ENCODE results near the gene DAAM1. TPM values are rescaled to one million over a fixed set of nuclear protein-coding genes. Genes with fewer than 3 reads are reported as not detected.

Gene DAAM1
- total RNA-seq, 1 experiment from 2014 or later, result 30.4 TPM

DNA sequence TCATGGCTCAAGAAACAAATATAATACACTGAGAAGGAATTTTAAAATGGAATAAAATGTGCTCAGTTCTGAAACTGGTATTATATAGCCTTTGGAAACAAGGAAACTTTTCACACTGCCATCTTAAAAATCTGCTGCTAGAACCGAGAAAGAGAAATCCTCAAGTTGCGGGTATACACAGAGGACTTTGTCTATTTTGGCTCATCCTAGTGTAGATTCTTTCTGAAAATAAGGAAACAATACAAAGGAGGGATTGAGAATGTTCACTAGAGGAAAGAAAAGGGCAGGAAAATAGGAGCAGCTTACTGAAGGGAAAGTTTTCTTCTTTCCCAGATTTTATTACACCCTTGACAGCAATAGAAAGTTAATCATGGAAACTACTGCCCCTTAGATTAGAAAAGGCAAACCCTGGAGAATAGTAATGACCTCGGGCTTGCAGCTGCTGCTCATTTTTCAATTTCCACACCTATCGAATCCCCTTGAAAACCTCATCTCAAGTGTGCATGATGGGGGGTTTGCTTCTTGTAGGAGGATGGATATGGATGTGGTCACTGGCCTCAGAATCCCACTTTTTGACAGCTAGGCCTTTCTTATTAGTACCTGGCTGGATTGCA lies 104.6 kb downstream of the DAAM1 start:
- TF ChIP-seq TCF7 (CRISPR knock-in tag; IDR thresholded peaks at IDR 0.05; ENCODE audit: low read depth) (no peak), GRHL2 (CRISPR knock-in tag; IDR thresholded peaks at IDR 0.05; ENCODE audit: insufficient replicate concordance, severe bottlenecking) (no peak), CBFB (CRISPR knock-in tag; IDR thresholded peaks at IDR 0.05; ENCODE audit: low read depth) (no peak), JAZF1 (CRISPR knock-in tag; IDR thresholded peaks at IDR 0.05) (no peak), RORB (CRISPR knock-in tag; IDR thresholded peaks at IDR 0.05) (no peak), PRRX2 (CRISPR knock-in tag; IDR thresholded peaks at IDR 0.05) (no peak), TP53 (CRISPR knock-in tag; IDR thresholded peaks at IDR 0.05) (no peak), TEAD1 (CRISPR knock-in tag; IDR thresholded peaks at IDR 0.05) (no peak), NR1H2 (CRISPR knock-in tag; IDR thresholded peaks at IDR 0.05) (no peak), JUN (CRISPR knock-in tag; IDR thresholded peaks at IDR 0.05) (no peak)
- TF ChIP-seq, protein P1, sequence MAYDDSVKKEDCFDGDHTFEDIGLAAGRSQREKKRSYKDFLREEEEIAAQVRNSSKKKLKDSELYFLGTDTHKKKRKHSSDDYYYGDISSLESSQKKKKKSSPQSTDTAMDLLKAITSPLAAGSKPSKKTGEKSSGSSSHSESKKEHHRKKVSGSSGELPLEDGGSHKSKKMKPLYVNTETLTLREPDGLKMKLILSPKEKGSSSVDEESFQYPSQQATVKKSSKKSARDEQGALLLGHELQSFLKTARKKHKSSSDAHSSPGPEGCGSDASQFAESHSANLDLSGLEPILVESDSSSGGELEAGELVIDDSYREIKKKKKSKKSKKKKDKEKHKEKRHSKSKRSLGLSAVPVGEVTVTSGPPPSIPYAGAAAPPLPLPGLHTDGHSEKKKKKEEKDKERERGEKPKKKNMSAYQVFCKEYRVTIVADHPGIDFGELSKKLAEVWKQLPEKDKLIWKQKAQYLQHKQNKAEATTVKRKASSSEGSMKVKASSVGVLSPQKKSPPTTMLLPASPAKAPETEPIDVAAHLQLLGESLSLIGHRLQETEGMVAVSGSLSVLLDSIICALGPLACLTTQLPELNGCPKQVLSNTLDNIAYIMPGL (CRISPR knock-in tag; IDR thresholded peaks at IDR 0.05), result no peak
- TF ChIP-seq, protein P2, sequence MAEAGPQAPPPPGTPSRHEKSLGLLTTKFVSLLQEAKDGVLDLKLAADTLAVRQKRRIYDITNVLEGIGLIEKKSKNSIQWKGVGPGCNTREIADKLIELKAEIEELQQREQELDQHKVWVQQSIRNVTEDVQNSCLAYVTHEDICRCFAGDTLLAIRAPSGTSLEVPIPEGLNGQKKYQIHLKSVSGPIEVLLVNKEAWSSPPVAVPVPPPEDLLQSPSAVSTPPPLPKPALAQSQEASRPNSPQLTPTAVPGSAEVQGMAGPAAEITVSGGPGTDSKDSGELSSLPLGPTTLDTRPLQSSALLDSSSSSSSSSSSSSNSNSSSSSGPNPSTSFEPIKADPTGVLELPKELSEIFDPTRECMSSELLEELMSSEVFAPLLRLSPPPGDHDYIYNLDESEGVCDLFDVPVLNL (CRISPR knock-in tag; IDR thresholded peaks at IDR 0.05; ENCODE audit: borderline replicate concordance, low read depth), result no peak
- TF ChIP-seq, protein P3, sequence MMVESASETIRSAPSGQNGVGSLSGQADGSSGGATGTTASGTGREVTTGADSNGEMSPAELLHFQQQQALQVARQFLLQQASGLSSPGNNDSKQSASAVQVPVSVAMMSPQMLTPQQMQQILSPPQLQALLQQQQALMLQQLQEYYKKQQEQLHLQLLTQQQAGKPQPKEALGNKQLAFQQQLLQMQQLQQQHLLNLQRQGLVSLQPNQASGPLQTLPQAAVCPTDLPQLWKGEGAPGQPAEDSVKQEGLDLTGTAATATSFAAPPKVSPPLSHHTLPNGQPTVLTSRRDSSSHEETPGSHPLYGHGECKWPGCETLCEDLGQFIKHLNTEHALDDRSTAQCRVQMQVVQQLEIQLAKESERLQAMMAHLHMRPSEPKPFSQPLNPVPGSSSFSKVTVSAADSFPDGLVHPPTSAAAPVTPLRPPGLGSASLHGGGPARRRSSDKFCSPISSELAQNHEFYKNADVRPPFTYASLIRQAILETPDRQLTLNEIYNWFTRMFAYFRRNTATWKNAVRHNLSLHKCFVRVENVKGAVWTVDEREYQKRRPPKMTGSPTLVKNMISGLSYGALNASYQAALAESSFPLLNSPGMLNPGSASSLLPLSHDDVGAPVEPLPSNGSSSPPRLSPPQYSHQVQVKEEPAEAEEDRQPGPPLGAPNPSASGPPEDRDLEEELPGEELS (CRISPR knock-in tag; IDR thresholded peaks at IDR 0.05), result no peak
- TF ChIP-seq, protein P4, sequence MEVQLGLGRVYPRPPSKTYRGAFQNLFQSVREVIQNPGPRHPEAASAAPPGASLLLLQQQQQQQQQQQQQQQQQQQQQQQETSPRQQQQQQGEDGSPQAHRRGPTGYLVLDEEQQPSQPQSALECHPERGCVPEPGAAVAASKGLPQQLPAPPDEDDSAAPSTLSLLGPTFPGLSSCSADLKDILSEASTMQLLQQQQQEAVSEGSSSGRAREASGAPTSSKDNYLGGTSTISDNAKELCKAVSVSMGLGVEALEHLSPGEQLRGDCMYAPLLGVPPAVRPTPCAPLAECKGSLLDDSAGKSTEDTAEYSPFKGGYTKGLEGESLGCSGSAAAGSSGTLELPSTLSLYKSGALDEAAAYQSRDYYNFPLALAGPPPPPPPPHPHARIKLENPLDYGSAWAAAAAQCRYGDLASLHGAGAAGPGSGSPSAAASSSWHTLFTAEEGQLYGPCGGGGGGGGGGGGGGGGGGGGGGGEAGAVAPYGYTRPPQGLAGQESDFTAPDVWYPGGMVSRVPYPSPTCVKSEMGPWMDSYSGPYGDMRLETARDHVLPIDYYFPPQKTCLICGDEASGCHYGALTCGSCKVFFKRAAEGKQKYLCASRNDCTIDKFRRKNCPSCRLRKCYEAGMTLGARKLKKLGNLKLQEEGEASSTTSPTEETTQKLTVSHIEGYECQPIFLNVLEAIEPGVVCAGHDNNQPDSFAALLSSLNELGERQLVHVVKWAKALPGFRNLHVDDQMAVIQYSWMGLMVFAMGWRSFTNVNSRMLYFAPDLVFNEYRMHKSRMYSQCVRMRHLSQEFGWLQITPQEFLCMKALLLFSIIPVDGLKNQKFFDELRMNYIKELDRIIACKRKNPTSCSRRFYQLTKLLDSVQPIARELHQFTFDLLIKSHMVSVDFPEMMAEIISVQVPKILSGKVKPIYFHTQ (CRISPR knock-in tag; IDR thresholded peaks at IDR 0.05), result no peak
- TF ChIP-seq, protein P5, sequence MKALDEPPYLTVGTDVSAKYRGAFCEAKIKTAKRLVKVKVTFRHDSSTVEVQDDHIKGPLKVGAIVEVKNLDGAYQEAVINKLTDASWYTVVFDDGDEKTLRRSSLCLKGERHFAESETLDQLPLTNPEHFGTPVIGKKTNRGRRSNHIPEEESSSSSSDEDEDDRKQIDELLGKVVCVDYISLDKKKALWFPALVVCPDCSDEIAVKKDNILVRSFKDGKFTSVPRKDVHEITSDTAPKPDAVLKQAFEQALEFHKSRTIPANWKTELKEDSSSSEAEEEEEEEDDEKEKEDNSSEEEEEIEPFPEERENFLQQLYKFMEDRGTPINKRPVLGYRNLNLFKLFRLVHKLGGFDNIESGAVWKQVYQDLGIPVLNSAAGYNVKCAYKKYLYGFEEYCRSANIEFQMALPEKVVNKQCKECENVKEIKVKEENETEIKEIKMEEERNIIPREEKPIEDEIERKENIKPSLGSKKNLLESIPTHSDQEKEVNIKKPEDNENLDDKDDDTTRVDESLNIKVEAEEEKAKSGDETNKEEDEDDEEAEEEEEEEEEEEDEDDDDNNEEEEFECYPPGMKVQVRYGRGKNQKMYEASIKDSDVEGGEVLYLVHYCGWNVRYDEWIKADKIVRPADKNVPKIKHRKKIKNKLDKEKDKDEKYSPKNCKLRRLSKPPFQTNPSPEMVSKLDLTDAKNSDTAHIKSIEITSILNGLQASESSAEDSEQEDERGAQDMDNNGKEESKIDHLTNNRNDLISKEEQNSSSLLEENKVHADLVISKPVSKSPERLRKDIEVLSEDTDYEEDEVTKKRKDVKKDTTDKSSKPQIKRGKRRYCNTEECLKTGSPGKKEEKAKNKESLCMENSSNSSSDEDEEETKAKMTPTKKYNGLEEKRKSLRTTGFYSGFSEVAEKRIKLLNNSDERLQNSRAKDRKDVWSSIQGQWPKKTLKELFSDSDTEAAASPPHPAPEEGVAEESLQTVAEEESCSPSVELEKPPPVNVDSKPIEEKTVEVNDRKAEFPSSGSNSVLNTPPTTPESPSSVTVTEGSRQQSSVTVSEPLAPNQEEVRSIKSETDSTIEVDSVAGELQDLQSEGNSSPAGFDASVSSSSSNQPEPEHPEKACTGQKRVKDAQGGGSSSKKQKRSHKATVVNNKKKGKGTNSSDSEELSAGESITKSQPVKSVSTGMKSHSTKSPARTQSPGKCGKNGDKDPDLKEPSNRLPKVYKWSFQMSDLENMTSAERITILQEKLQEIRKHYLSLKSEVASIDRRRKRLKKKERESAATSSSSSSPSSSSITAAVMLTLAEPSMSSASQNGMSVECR (CRISPR knock-in tag; IDR thresholded peaks at IDR 0.05; ENCODE audit: borderline replicate concordance), result no peak
- no peaks in the 10 kb centered on the region; the same call in 1 of the 2 replicates for H3K36me3 Mint-ChIP-seq
- ChIA-PET CTCF (no interaction called here), POLR2A (no interaction called here)
- no peaks in the 10 kb centered on the region for H3K27me3 Mint-ChIP-seq (ENCODE audit: low read depth)
- ATAC-seq (no peak), DNase-seq (ENCODE audit: low spot score) (no peak)
- H3K4me3 Mint-ChIP-seq, result no peak overlapping the region
- peaks cover 5% of the 10 kb centered on the region for H3K4me1 Mint-ChIP-seq
- H3K27ac Mint-ChIP-seq, result no peak overlapping the region
- 0 out of 2 replicates have a peak, but pooled peaks cover 4% of the 10 kb centered on the region for H3K9me3 Mint-ChIP-seq
